Right lung (tissue), 5 donors: ENCODE results near the gene C2orf76. TPM values are rescaled to one million over a fixed set of nuclear protein-coding genes. Genes with fewer than 3 reads are reported as not detected.

Experiments used
- DNase-seq, 2 donors: peaks; one replicate each; pipeline ENCODE4 v3.0.0-alpha.2; 2013
- polyA plus RNA-seq, 5 donors: library from polyadenylated mRNA; unstranded; fragments of 120-200 nt; gene quantifications; one replicate each; pipeline versions ENCODE4 v1.2.1 to v1.2.3, GENCODE V29; 2013; ENCODE audit warnings: inconsistent platforms in 1 of 5, low replicate concordance in 1 of 5; ENCODE audit not compliant: insufficient read length in 5 of 5, insufficient read depth in 1 of 5

The C2orf76 gene
- polyA plus RNA-seq, 5 donors: 15.6 to 22.5 (median 16.9) TPM

- no peak for DNase-seq
Measured at GRCh38 chr2:119338826-119339561, 27.6 kb downstream of the C2orf76 start.

GRCh38 chr2:119338272-119338671 lies 28.4 kb downstream of the C2orf76 start:
- no peak for DNase-seq

DNA sequence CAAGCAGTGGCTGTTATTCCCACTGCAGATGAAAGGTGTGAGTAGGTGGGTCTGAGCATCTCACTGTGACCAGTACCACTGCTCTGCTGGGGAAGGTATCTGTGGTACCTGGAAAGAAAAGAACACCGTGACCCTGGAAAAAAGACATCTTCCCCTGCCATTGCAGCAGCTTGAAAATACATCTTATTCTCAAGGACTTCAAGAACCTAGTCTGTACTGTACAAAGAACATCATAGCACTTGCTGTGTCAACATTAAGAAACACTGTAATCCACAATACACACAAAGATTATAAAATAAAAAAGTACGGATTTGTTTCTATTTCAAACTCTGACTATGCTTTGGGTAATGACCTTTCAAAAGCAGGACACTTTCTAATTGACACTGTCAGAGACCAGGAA lies 28.9 kb downstream of the C2orf76 start:
- DNase-seq: no peak

DNA sequence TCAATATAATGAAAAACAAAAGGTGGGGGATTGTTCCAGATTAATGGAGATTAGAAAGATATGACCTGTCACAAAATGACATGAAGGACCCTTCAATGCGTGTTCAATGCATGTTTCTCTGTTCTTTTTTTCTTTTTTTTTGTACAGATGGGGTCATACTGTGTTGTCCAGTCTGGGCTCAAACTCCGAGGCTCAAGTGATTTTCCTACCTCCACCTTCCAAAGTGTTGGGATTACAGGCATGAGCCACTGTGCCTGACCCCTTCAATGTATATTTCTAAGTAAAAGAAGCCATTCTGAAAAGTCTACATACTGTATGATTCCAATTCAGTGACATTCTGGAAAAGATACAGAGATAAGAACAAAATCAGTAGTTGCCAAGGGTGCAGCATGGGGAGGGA lies 32.8 kb downstream of the C2orf76 start:
- no peak for DNase-seq

- no peak for DNase-seq
Measured at GRCh38 chr2:119333360-119333759, 33.3 kb downstream of the C2orf76 start.

GRCh38 chr2:119332953-119333352 lies 33.7 kb downstream of the C2orf76 start:
- no peak for DNase-seq

- DNase-seq: no peak
Measured at GRCh38 chr2:119327431-119327830, 39.2 kb downstream of the C2orf76 start.

DNA sequence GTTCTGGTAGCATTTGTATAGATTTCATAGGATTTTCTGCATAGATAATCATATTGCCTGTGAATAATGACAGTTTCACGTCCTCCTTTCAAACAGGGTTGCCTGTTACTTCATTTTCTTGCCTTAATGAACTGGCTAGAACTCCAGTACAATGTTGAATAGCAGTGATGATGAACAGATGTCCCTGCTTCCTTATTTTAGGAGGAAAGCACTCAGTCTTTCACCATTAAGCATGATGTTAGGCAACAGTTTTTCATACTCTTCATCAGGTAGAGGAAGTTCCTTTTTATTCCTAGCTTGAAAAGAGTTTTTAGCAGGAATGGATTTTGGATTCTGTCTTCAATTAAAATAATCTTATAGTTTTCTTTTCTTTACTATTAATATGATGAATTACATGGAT lies 39.7 kb downstream of the C2orf76 start:
- DNase-seq: no peak

- no peak for DNase-seq
Measured at GRCh38 chr2:119324685-119325270, 41.9 kb downstream of the C2orf76 start.

DNA sequence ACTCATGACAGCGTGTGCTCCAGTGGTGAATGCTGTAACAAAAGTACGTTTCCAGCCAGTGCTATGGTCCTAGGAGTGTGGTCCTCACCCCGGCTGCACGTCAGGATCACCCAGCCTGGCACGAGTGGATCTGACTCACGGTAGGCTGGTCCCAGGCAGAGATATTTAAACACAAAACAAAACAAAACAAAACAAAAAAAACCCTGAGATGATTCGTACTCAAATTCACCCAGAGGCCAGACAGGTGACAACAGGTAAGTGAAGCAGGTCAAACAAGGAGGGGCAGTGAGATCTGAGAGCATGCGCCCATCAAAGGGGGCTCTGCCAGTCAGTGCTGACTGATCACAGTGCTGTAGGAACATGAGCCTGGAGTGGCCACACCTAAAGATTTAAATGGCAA lies 43.2 kb downstream of the C2orf76 start:
- no peak for DNase-seq

GRCh38 chr2:119319593-119319992 lies 47.0 kb downstream of the C2orf76 start:
- no peak for DNase-seq

DNA sequence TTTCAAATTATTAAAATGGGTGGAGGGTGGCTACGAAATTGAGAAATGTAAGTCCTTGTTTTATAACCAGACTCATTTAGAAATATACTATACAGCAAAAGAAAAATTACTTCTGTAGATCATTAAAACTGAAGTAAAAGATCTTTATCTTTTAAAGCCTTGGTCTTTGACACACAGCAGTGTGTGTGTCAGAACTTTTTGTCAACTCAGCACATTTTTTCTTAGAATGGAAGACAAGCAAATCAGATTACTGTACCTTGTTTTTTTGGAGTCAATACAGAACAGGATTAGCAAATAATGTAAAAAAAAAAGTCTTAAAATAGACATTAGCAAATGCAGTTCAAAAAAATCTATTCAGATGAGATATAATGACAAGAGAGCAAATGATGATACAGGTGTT lies 49.1 kb downstream of the C2orf76 start:
- DNase-seq: no peak

- no peak for DNase-seq
Measured at GRCh38 chr2:119316066-119316465, 50.6 kb downstream of the C2orf76 start.

GRCh38 chr2:119315241-119315925 lies 51.3 kb downstream of the C2orf76 start:
- DNase-seq: no peak

GRCh38 chr2:119311831-119312230 lies 54.8 kb downstream of the C2orf76 start:
- DNase-seq: no peak

DNA sequence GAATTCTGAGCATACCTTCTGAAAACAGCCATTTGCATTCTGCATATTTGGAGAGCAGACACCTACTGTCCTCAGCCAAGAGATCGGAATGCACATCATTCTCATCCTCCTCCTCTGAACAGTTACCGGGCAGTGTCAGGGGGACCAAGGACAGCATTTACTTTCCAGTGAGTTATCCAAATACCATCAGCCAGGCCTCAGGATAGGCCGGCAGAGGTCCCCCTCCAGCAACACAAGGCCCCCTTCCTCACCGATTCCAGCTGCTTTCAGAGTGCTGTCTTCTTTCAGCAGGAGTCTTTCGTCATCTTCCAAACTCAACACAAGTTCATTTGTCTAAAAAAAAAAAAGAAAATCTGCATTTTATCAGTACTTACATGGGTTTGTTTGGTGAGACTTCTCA lies 55.3 kb downstream of the C2orf76 start:
- DNase-seq: no peak

- DNase-seq: no peak
Measured at GRCh38 chr2:119308793-119309330, 57.8 kb downstream of the C2orf76 start.

DNA sequence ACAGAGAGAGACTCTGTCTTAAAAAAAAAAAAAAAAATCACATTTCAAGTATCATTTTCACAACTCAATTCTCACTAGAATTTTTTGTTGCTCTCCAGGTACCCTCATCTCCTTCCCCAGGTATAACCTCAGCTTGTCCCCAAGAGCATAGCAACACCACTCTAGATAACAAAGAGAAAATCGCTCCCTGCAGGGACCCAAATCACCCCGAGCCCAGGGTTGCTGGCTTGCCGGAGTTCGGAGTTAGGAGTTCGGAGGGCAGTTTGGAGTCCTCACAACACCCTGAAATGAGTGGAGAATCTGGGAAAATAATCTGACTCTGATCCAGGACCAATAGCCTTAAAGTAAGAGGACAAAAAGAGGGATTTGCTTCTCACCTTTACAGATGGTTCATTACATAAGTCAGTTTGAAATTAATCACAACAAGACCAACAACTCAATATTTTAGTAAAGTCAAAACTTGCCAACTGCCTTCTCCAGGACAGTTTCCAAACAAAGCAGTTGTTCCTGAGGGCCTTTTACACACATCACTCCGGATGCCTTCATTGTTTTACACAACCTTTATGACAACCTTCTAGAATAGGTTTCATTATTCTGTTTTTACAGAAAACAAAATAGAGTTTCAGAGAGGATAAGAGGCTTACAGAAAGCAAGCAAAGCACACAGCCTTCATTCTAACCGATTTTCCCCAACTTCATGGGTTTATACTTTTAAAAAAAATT lies 59.1 kb downstream of the C2orf76 start:
- no peak for DNase-seq

DNA sequence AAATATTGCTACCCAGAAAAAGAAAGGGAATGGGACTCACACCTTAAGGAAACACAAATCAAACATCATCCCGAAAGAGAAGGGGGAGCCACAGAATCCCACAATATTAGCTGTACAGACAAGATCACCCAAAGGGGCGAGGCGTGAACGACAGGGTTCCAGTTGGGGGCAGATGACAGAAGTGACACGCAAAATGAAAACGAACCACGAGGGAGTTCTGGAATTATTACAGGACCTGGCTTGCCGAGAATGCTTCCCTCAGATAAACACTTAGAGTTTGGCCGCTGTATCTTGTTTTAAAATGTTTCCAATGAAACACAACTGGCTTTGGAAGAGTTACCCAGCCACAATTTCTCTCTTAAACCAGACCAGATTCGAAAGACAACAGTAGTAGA lies 60.4 kb downstream of the C2orf76 start:
- DNase-seq: no peak

GRCh38 chr2:119305497-119306195 lies 61.0 kb downstream of the C2orf76 start:
- DNase-seq: no peak

DNA sequence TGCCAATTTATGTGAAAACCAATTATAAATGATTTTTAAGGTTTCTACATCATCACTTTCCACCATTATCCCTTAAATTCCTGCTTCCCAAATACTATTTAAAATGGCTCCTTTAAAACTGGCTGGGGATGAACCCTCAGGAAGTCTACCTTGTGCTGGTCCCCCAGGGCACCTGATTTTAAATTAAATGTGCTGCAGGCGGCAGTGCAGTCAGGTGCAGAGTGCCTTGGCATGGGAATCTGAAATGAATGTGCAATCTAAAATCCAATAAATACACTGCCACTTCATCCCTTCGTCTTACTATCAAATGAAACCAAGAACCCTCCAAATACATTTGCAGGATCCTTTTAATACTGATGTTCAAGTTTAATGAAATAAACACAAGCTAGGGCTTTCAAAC lies 61.8 kb downstream of the C2orf76 start:
- no peak for DNase-seq

DNA sequence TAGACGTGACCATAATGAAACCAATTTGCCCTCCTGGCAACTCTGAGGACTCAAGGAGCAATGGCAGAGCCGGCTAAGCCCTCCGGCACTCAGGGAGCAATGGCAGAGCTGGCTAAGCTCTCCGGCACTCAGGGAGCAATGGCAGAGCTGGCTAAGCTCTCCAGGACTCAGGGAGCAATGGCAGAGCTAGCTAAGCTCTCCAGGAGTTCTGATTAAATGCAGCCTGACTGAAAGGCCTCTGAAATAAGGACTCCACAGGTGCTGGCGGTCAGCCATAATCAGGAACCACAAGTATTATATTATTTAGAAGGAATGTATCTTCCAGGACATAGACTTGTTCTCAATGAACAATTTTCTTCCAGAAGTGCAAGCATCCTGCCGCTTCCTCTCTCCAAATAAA lies 65.2 kb downstream of the C2orf76 start:
- DNase-seq: no peak
